ENCODE results near the gene FBRS.

FBRS gene

GRCh38 chr16:30677931-30678585 is 19.8 kb downstream of the FBRS start (continued):
- no peak for TF ChIP-seq PATZ1 (tag by site-specific recombination; IDR thresholded peaks at IDR 0.05)
- no peak for TF ChIP-seq ZNF623 (tag by site-specific recombination; IDR thresholded peaks at IDR 0.05)
- TF ChIP-seq YY2 (tag by site-specific recombination; IDR thresholded peaks at IDR 0.05), result no peak
- no peak for TF ChIP-seq ZNF138 (tag by site-specific recombination; IDR thresholded peaks at IDR 0.05; ENCODE audit: borderline replicate concordance)
- no peak for TF ChIP-seq OSR2 (tag by site-specific recombination; IDR thresholded peaks at IDR 0.05)
- no peak for TF ChIP-seq MYNN (tag by site-specific recombination; IDR thresholded peaks at IDR 0.05; ENCODE audit: borderline replicate concordance)
- no peak for TF ChIP-seq ZNF114 (tag by site-specific recombination; IDR thresholded peaks at IDR 0.05)
- no peak for TF ChIP-seq HOXD13 (CRISPR knock-in tag; IDR thresholded peaks at IDR 0.05; ENCODE audit: borderline replicate concordance)
- no peak for TF ChIP-seq ZNF366 (tag by site-specific recombination; conservative IDR thresholded peaks at IDR 0.05)

GRCh38 chr16:30678586-30678970 is 20.3 kb downstream of the FBRS start:
- no peak overlapping the region for H3K4me3 ChIP-seq (ENCODE audit: low read depth, low read length)
- ChIA-PET CTCF (interaction anchor here (1.0 to 4.0 kb wide), 2 partner anchors 15 to 136 kb away, joined by 4 to 28 read pairs; no protein-coding TSS in a partner anchor), POLR2A (interaction anchor here (0.6 to 1.2 kb wide), 3 partner anchors 14 to 56 kb away, joined by 3 to 4 read pairs (median 3); no protein-coding TSS in a partner anchor)
- H3K4me1 ChIP-seq (ENCODE audit: control insufficient read depth, insufficient read depth, low read length), result no peaks in the 10 kb centered on the region
- no peak overlapping the region for H3K27ac ChIP-seq (ENCODE audit: extremely low read depth, low read depth, low read length)
- H3K9me3 ChIP-seq (ENCODE audit: control insufficient read depth, insufficient read depth, low read depth, low read length), result no peaks in the 10 kb centered on the region
- no peaks in the 10 kb centered on the region for H3K36me3 ChIP-seq (ENCODE audit: control insufficient read depth in 2 of 2, insufficient read depth in 1 of 2, low read length in 2 of 2)
- TF ChIP-seq BCL11A (tag by site-specific recombination; IDR thresholded peaks at IDR 0.05; ENCODE audit: low read depth) (no peak), ZFHX2 (tag by site-specific recombination; conservative IDR thresholded peaks at IDR 0.05) (0 out of 2 replicates have a peak, but pooled peaks have one; percentile 6), ZNF239 (tag by site-specific recombination; IDR thresholded peaks at IDR 0.05) (no peak), ZNF624 (tag by site-specific recombination; IDR thresholded peaks at IDR 0.05) (no peak), ZFP37 (tag by site-specific recombination; IDR thresholded peaks at IDR 0.05) (no peak), ZSCAN30 (tag by site-specific recombination; IDR thresholded peaks at IDR 0.05) (no peak)

GRCh38 chr16:30680326-30680725 is 22.1 kb downstream of the FBRS start:
- no peaks in the 10 kb centered on the region for H3K4me1 ChIP-seq (ENCODE audit: control insufficient read depth, insufficient read depth, low read length)
- no peak overlapping the region for H3K4me3 ChIP-seq (ENCODE audit: low read depth, low read length)
- H3K9me3 ChIP-seq (ENCODE audit: control insufficient read depth, insufficient read depth, low read depth, low read length), result no peaks in the 10 kb centered on the region
- POLR2A ChIA-PET, result no interaction called here
- CTCF ChIA-PET, result interaction anchor here (4.0 kb wide), 1 partner anchor 13 kb away, joined by 28 read pairs; no protein-coding TSS in a partner anchor
- no peaks in the 10 kb centered on the region for H3K36me3 ChIP-seq (ENCODE audit: control insufficient read depth in 2 of 2, insufficient read depth in 1 of 2, low read length in 2 of 2)
- H3K27ac ChIP-seq (ENCODE audit: extremely low read depth, low read depth, low read length), result no peak overlapping the region
- TF ChIP-seq ZNF174 (tag by site-specific recombination; IDR thresholded peaks at IDR 0.05) (no peak), ZBTB21 (tag by site-specific recombination; IDR thresholded peaks at IDR 0.05) (no peak), PRDM6 (tag by site-specific recombination; IDR thresholded peaks at IDR 0.05) (no peak), KLF7 (tag by site-specific recombination; IDR thresholded peaks at IDR 0.05; ENCODE audit: borderline replicate concordance) (no peak), ZNF311 (tag by site-specific recombination; IDR thresholded peaks at IDR 0.05; ENCODE audit: borderline replicate concordance) (no peak), ZNF529 (tag by site-specific recombination; IDR thresholded peaks at IDR 0.05; ENCODE audit: insufficient replicate concordance) (no peak), ZBTB10 (tag by site-specific recombination; IDR thresholded peaks at IDR 0.05) (no peak), ZEB2 (tag by site-specific recombination; IDR thresholded peaks at IDR 0.05) (no peak), ZNF664 (tag by site-specific recombination; IDR thresholded peaks at IDR 0.05) (no peak), ZNF423 (tag by site-specific recombination; IDR thresholded peaks at IDR 0.05) (no peak), WT1 (tag by site-specific recombination; IDR thresholded peaks at IDR 0.05) (no peak)

All from HEK293 (cell line).